Mucosa of rectum (tissue), 2 donors: ENCODE data around the gene STARD10.
A peak's percentile ranks its signal among the peaks of the same experiment; 100 is the strongest.

ENCODE experiments used
- H3K27ac ChIP-seq, 2 donors: one replicate each; pipeline ENCODE4 v1.7.0; 2013; ENCODE audit warnings: inconsistent platforms in 2 of 2, low read depth in 2 of 2, low read length in 2 of 2
- H3K27me3 ChIP-seq, 2 donors: one replicate each; pipeline ENCODE4 v1.7.0; 2013; ENCODE audit warnings: low read length in 2 of 2; ENCODE audit not compliant: control insufficient read depth in 2 of 2, insufficient read depth in 2 of 2
- H3K36me3 ChIP-seq, 2 donors: one replicate each; pipeline ENCODE4 v1.7.0; 2013; ENCODE audit warnings: low read length in 2 of 2; ENCODE audit not compliant: control insufficient read depth in 2 of 2, insufficient read depth in 2 of 2
- H3K4me1 ChIP-seq, 2 donors: one replicate each; pipeline ENCODE4 v1.7.0; 2013; ENCODE audit warnings: low read length in 2 of 2, mild to moderate bottlenecking in 1 of 2; ENCODE audit not compliant: control insufficient read depth in 2 of 2, insufficient read depth in 2 of 2
- H3K4me3 ChIP-seq, 2 donors: one replicate each; pipeline ENCODE4 v1.7.0; 2013; ENCODE audit warnings: low read length in 2 of 2
- H3K9ac ChIP-seq, 2 donors: one replicate each; pipeline ENCODE4 v1.7.0; 2013; ENCODE audit warnings: low read length in 2 of 2, low read depth in 1 of 2, mild to moderate bottlenecking in 1 of 2
- H3K9me3 ChIP-seq, 2 donors: one replicate each; pipeline ENCODE4 v1.7.0; 2013; ENCODE audit warnings: low read length in 2 of 2; ENCODE audit not compliant: control insufficient read depth in 2 of 2
- donor health status: healthy.
- donor health status: Normal muscosa, but diverticular disease.

Gene STARD10

GRCh38 chr11:72775288-72776110 is 18.3 kb downstream of the STARD10 start:
- Histone ChIP-seq H3K9me3 (no peaks in the 10 kb centered on the region), H3K9ac (no peak overlapping the region), H3K27me3 (no peaks in the 10 kb centered on the region), H3K36me3 (peaks cover 25 to 28% of the 10 kb centered on the region in 2 donors), H3K27ac (no peak overlapping the region), H3K4me3 (no peak overlapping the region), H3K4me1 (peaks cover 71 to 75% of the 10 kb centered on the region in 2 donors)

- Histone ChIP-seq H3K9me3 (no peaks in the 10 kb centered on the region), H3K27me3 (no peaks in the 10 kb centered on the region), H3K4me1 (peaks cover 64 to 65% of the 10 kb centered on the region in 2 donors), H3K36me3 (peaks cover 27 to 29% of the 10 kb centered on the region in 2 donors), H3K27ac (peak overlapping the region in 1 of 2 donors; percentile 9), H3K4me3 (no peak overlapping the region), H3K9ac (peak overlapping the region in 1 of 2 donors; percentile 19)
Observed at GRCh38 chr11:72774499-72774898, 19.3 kb downstream of the STARD10 start.

DNA sequence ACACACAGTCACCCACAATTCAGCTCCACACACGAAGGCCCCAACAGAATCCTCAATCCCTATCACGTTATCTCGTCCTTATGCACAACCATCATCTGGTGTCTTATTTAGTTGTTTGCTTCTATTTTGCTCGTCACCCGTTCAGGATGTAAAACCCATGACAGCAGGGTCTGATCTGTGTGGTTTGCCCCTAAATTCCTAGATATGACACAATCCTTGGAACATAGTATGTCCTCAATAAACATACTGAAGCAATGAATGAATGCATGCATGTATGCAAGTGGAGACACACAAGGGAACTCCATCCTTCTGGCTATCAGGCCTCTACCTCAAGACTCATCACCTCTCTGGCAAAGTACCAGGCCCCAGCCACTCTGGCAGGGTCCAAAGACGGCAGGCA is 20.2 kb downstream of the STARD10 start:
- Histone ChIP-seq H3K27ac (peak overlapping the region in 1 of 2 donors; percentile 12), H3K4me3 (peak overlapping the region in 1 of 2 donors; percentile 0), H3K27me3 (no peaks in the 10 kb centered on the region), H3K9ac (peak overlapping the region in 1 of 2 donors; percentile 28), H3K9me3 (no peaks in the 10 kb centered on the region), H3K4me1 (peaks cover 59 to 63% of the 10 kb centered on the region in 2 donors), H3K36me3 (peaks cover 29 to 30% of the 10 kb centered on the region in 2 donors)

GRCh38 chr11:72773291-72773690 is 20.6 kb downstream of the STARD10 start:
- H3K4me1 ChIP-seq: peaks cover 55 to 59% of the 10 kb centered on the region in 2 donors
- H3K36me3 ChIP-seq: peaks cover 30 to 32% of the 10 kb centered on the region in 2 donors
- no peaks in the 10 kb centered on the region for H3K9me3 ChIP-seq
- no peaks in the 10 kb centered on the region for H3K27me3 ChIP-seq
- peak overlapping the region in 1 of 2 donors; percentile 0 for H3K4me3 ChIP-seq
- H3K27ac ChIP-seq: peak overlapping the region in 1 of 2 donors; percentile 12
- H3K9ac ChIP-seq: peak overlapping the region in 1 of 2 donors; percentile 28

GRCh38 chr11:72772059-72772458 is 21.8 kb downstream of the STARD10 start:
- Histone ChIP-seq H3K27me3 (no peaks in the 10 kb centered on the region), H3K9ac (no peak overlapping the region), H3K4me3 (no peak overlapping the region), H3K27ac (no peak overlapping the region), H3K4me1 (peaks cover 43 to 49% of the 10 kb centered on the region in 2 donors), H3K36me3 (peaks cover 28 to 32% of the 10 kb centered on the region in 2 donors), H3K9me3 (no peaks in the 10 kb centered on the region)

- H3K36me3 ChIP-seq: peaks cover 26 to 28% of the 10 kb centered on the region in 2 donors
- no peak overlapping the region for H3K9ac ChIP-seq
- no peaks in the 10 kb centered on the region for H3K27me3 ChIP-seq
- no peak overlapping the region for H3K4me3 ChIP-seq
- H3K4me1 ChIP-seq: peaks cover 40 to 44% of the 10 kb centered on the region in 2 donors
- H3K9me3 ChIP-seq: no peaks in the 10 kb centered on the region
- H3K27ac ChIP-seq: no peak overlapping the region
Observed at GRCh38 chr11:72771507-72771906, 22.3 kb downstream of the STARD10 start.

DNA sequence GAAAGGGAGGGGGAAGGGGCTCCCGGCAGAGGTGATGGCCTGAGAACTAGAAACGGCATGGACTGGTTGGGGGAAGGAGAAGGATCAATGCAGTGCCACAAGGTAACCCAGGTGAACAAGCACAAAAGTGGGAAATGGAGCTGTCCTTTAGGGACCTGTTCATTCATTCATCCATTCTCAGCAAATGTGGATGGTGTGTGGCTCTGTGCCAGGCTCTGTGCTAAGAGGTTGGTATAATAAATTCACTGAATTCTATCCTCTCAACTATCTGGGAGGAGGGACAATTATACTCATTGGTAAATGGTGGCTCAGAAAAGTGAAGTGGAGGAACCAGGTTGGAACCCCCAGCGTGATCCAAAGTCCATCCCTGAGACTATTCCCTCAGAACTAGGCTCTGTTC is 23.0 kb downstream of the STARD10 start:
- H3K4me1 ChIP-seq: peaks cover 35 to 37% of the 10 kb centered on the region in 2 donors
- H3K4me3 ChIP-seq: no peak overlapping the region
- no peaks in the 10 kb centered on the region for H3K27me3 ChIP-seq
- H3K36me3 ChIP-seq: peaks cover 25 to 26% of the 10 kb centered on the region in 2 donors
- no peaks in the 10 kb centered on the region for H3K9me3 ChIP-seq
- H3K9ac ChIP-seq: no peak overlapping the region
- no peak overlapping the region for H3K27ac ChIP-seq

DNA sequence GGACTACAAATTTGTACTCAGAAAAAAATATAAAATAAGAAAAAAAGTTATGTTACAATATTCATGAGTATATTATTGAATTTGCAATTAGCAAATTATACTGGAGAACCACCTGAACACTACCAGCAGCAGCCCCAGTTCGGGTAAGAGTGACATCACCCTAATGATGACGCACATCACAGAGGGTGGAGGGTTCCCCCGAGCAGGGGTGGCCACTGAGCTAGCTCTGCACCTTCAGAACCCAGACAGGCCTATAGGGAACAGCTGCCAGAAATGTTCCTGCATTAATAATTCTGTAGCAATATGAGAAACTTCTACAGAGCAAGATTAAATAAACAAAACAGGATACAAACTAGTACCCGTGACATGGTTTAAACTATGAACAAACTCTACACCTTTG is 24.2 kb downstream of the STARD10 start:
- H3K9me3 ChIP-seq: no peaks in the 10 kb centered on the region
- H3K9ac ChIP-seq: no peak overlapping the region
- H3K27ac ChIP-seq: no peak overlapping the region
- no peaks in the 10 kb centered on the region for H3K27me3 ChIP-seq
- H3K36me3 ChIP-seq: peaks cover 22 to 25% of the 10 kb centered on the region in 2 donors
- no peak overlapping the region for H3K4me3 ChIP-seq
- H3K4me1 ChIP-seq: peaks cover 25 to 31% of the 10 kb centered on the region in 2 donors

DNA sequence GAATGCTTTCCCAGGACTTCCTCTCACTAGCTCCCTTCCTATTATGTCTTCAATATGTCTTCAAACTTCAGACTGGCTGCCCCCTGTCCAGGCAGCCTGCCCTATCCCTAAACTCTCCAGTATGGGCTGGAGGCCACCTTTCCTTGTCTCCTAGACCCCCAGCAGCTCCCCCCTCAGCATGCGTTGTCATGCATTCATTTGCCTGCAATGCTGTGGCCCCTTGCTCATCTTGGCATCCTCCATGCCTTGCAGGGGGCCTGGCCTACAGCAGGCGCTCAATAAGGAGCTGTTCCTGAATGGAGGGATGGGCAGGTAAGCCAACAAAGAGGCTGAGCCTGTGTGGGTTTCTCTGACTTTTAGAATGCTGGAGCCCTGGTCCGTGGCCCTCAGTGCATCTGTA is 25.3 kb downstream of the STARD10 start:
- Histone ChIP-seq H3K9ac (no peak overlapping the region), H3K4me3 (no peak overlapping the region), H3K4me1 (peaks cover 23 to 32% of the 10 kb centered on the region in 2 donors), H3K27ac (no peak overlapping the region), H3K9me3 (no peaks in the 10 kb centered on the region), H3K36me3 (peaks cover 20 to 21% of the 10 kb centered on the region in 2 donors), H3K27me3 (no peaks in the 10 kb centered on the region)

GRCh38 chr11:72767203-72768062 is 26.4 kb downstream of the STARD10 start:
- Histone ChIP-seq H3K27me3 (no peaks in the 10 kb centered on the region), H3K27ac (no peak overlapping the region), H3K9me3 (no peaks in the 10 kb centered on the region), H3K4me1 (peaks cover 21 to 22% of the 10 kb centered on the region in 2 donors), H3K9ac (no peak overlapping the region), H3K4me3 (no peak overlapping the region), H3K36me3 (peaks cover 23 to 27% of the 10 kb centered on the region in 2 donors)
